Measurements from ENCODE around the gene KDM2A.

KDM2A gene

DNA sequence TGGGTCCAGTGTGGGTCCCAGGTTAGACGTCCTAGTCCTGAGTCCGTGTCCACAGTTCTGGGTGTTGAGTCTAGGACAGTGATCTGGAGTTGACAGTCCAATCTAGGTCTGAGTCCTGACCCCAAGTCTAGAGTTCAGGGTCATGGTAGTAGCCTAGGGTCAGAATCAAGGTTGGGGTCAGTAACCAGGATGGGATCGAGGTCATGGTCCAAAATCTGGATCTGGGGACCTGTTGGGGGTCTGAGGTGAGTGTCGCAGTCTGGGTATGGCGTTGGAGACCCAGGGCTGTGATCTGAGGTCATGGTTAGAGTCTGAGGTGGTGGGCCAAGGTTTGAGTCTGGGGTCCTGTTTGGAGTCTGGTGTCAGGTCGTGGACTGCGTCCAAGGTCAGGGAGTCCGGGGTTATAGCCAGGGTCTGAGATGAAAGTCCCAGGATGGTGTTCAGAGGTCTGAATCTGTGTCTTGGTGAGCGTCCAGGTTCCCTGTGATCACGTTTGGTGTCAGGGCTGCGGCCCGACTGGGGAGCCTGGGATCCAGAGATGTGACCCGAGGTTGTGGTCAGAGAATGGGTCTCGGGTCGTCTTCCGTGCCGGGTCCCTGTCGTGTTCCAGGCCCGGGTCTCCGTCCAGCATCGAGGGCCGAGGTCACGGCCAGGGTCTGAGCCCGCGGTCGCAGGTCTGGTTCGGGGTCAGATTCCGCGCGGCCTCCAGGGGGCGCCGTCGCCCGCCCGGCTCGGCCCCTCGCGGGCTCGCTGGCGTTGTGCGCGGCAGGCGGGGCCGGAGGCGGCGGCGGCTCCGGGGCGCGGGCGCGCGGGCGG lies 146.8 kb downstream of the KDM2A start:
- Histone ChIP-seq H3K4me3 (ENCODE audit: low read depth, low read length) (no peak overlapping the region; the same call in 1 of the 2 replicates), H3K36me3 (peaks cover 26% of the 10 kb centered on the region), H3K9me3 (ENCODE audit: severe bottlenecking) (no peaks in the 10 kb centered on the region), H3K27ac (no peak overlapping the region), H3K27me3 (ENCODE audit: insufficient read depth, low read depth, severe bottlenecking) (no peaks in the 10 kb centered on the region)
- TF ChIP-seq, protein P1, sequence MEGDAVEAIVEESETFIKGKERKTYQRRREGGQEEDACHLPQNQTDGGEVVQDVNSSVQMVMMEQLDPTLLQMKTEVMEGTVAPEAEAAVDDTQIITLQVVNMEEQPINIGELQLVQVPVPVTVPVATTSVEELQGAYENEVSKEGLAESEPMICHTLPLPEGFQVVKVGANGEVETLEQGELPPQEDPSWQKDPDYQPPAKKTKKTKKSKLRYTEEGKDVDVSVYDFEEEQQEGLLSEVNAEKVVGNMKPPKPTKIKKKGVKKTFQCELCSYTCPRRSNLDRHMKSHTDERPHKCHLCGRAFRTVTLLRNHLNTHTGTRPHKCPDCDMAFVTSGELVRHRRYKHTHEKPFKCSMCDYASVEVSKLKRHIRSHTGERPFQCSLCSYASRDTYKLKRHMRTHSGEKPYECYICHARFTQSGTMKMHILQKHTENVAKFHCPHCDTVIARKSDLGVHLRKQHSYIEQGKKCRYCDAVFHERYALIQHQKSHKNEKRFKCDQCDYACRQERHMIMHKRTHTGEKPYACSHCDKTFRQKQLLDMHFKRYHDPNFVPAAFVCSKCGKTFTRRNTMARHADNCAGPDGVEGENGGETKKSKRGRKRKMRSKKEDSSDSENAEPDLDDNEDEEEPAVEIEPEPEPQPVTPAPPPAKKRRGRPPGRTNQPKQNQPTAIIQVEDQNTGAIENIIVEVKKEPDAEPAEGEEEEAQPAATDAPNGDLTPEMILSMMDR (IDR thresholded peaks at IDR 0.05; ENCODE audit: low read depth, low read length) = peak; percentile 79
- DNase-seq = peak; percentile 65

DNA sequence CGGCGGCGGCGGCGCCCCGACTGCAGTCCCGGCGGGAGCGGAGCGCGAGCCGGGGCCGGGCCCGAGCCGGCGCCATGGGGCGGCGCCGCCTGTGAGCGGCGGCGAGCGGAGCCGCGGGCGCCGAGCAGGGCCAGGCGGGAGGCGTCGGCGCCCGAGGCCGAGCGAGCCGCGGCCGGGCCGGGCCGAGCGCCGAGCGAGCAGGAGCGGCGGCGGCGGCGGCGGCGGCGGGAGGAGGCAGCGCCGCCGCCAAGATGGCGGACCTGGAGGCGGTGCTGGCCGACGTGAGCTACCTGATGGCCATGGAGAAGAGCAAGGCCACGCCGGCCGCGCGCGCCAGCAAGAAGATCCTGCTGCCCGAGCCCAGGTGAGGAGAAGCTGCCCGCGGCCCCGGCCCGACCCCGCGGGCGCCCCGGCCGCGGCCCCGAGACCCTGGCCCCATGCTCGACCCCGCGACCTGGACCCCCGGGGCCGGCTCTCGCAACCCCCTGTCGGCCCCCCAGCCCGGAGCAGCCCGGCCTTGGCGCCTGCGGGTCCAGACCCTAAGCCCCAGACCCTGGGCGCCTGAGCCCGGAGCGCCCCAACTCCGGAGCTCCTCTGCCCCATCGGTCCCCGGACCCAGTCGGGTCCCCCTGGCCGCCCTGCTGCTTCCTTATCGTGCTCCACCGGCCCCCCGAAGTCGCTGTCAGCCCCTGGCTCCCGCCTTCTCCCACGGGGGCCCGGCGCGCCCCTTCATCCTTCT lies 147.6 kb downstream of the KDM2A start, which contains the start of gene GRK2:
GRK2 (plus strand) TSS at position 25 of the 739 bp plus-strand sequence; CDS start at position 252, 227 bp downstream.
- Histone ChIP-seq H3K4me3 (ENCODE audit: low read depth, low read length) (peak within 1 kb of the TSS; percentile 73), H3K9me3 (ENCODE audit: severe bottlenecking) (no peaks in the 10 kb centered on the region), H3K36me3 (peaks cover 27% of the 10 kb centered on the region), H3K27me3 (ENCODE audit: insufficient read depth, low read depth, severe bottlenecking) (no peaks in the 10 kb centered on the region), H3K27ac (peak within 1 kb of the TSS; percentile 71)
- TF ChIP-seq, protein P1 (IDR thresholded peaks at IDR 0.05; ENCODE audit: low read depth, low read length) = no peak
- no peak for DNase-seq

DNA sequence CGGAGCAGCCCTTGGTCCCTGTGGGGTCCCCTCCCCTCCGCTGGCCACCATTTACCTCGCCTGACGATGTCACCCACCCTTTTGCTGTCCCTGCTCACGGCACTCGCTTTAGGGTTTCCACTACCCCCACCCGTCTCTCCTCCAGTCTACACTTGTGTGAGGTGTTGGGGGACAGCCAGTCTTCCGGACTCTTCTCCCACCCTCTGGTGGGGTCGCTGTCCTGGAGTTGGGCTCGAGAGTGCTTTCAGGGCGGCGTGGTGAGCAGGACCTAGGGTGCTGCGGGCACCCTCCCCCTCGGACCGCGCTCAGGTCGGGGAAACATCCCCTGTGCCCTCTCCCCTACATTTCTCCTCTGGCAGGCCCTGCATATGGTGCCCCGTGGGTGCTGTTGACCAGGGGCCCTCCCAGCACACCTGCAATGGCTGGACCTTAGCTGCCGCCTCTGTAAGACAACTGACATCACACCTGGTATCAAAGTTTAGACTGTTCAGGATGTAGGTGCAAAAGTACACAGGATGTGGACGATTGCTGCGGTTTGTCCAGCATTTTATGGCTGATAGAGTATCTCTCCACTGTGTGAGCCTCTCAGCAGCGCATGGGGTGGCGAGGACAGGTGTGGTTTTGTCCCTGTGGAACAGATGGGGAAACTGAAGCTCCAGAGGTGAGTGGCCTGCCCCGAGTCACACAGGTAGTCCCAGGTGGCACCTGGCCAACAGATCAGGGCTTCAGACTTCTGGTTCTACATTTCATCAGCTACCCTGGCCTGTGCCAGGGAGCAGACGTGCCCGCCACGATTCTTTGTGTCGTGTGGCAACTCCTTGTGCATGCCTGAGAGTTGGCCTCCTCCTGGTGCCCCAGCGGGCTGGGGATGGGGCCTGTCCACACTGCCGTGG lies 148.4 kb downstream of the KDM2A start:
- H3K4me3 ChIP-seq (ENCODE audit: low read depth, low read length) = peak overlapping the region; percentile 73
- TF ChIP-seq, protein P1 (IDR thresholded peaks at IDR 0.05; ENCODE audit: low read depth, low read length) = no peak

DNA sequence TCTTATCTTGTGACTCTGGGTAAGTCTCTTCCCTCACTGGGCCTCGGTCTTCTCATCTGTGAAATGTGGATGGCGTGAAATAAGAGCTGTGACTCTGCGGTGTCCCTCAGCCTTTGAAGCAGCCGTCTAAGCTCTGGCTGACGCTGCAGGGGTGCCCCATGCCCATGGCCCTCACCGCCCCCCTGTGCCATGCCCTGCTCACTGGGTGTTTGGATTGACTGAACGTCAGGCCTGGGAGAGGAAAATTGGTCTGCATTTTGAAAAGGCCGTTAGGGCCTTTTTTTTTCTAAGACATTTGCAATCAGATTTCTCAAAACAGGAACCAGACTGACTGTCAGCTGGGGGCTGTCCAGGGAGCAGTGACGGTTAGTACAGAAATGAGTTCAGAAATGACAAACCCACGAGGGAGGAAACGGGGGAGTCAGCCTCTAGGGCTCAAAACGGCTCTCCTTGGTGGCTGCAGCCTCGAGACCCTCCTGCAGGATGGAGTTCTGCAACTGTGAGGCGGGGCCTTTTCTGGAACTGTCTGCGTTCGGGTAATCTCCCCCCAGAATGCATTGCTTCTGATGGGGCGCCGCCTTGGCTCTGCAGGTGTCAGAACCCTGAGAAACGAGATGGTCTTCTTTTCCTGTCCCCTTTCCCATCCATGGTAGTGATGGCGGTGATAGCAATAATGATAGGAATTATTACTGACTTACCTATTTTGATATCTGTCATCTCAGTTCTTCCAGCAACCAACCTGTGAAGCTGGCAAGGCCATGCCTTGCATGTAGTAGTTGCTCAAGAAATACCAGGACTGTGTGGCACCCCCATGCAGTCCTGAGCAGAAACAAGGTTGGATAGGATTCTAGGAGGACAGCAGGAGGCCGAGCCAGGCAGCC lies 149.3 kb downstream of the KDM2A start:
- Histone ChIP-seq H3K27me3 (ENCODE audit: insufficient read depth, low read depth, severe bottlenecking) (no peaks in the 10 kb centered on the region), H3K9me3 (ENCODE audit: severe bottlenecking) (no peaks in the 10 kb centered on the region), H3K36me3 (peaks cover 29% of the 10 kb centered on the region), H3K4me3 (ENCODE audit: low read depth, low read length) (no peak overlapping the region), H3K27ac (no peak overlapping the region)
- no peak for DNase-seq
- TF ChIP-seq, protein P1 (IDR thresholded peaks at IDR 0.05; ENCODE audit: low read depth, low read length) = no peak

More for the DNA sequence above, 148.4 kb downstream of the KDM2A start:
- Histone ChIP-seq H3K36me3 (peaks cover 29% of the 10 kb centered on the region), H3K27me3 (ENCODE audit: insufficient read depth, low read depth, severe bottlenecking) (no peaks in the 10 kb centered on the region), H3K9me3 (ENCODE audit: severe bottlenecking) (no peaks in the 10 kb centered on the region), H3K27ac (peak overlapping the region; percentile 71)
- no peak for DNase-seq

DNA sequence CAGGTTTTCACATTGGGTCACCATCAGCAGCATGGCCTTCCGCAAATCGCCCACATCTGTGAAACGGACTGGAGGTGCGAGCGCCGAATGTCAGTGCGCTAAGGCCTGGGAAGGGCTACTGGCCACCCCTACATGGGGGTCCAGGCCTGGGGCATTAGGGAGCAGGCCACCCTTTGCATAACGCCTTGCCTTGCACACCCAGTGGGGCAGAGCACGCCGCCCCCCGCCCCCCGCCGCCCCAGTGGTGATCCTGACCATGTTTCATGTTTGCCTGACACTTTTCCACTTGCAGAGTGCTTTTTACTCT lies 149.9 kb downstream of the KDM2A start:
- H3K36me3 ChIP-seq = peaks cover 29% of the 10 kb centered on the region
- TF ChIP-seq, protein P1 (IDR thresholded peaks at IDR 0.05; ENCODE audit: low read depth, low read length) = no peak
- no peaks in the 10 kb centered on the region for H3K27me3 ChIP-seq (ENCODE audit: insufficient read depth, low read depth, severe bottlenecking)
- DNase-seq = no peak
- H3K9me3 ChIP-seq (ENCODE audit: severe bottlenecking) = no peaks in the 10 kb centered on the region
- H3K27ac ChIP-seq = no peak overlapping the region
- H3K4me3 ChIP-seq (ENCODE audit: low read depth, low read length) = no peak overlapping the region

All from WERI-Rb-1 (cell line).